ENCODE data around the gene TRAPPC12.
"Not testable (repeated sequence)": the region's sequence is repeated elsewhere in the genome, so short reads cannot be mapped to it uniquely, and the experiment has no call there.

The TRAPPC12 gene

DNA sequence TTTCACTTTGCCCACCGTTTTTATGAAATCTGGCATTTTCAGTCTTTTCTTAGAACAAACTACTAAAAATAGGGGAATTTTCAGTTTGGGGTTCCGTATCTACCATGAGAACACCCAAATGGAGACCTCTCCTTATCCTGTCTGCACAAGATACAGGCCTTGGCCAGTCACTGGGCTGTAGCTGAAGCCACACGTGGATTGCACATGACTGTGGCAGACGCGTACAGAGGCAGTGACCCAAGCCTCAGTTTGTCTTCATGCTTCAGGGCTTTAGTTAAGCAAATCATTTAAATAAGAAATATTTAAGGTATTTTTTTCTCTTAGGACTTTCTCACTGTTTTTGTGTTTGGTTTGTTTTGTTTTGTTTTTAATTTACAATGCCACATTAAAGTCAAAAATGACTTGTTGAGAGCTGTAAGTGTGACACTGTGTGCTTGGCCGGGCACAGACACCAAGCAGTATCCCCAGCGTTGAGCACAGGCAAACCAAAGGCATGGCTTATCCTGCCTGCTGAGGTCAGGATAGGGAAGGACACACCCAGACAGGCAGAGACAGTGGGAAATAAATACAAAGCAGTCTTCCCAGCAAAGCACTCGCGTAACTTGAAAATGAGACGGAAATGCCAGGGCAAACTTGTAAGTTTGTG, 53.3 kb downstream of the TRAPPC12 start:
- no peak for DNase-seq (ENCODE audit: low spot score)

DNA sequence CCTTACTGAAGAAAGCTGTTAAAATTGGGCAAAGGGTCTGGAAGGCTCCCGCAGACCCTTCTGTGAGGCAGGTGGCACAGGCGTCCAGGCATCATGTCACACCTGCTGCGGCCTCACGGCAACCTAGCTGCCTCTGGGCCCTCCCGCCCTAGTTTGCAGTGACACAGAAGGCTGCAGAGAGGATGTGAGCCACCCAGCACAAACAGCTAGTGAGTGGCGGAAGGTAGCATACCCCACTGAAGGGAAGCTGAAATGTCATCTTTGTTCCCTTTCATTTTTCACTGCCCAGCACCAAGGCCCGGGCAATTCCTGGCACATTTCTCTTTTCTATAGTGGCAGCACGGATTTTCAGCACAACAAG, 53.8 kb downstream of the TRAPPC12 start:
- DNase-seq (ENCODE audit: low spot score): no peak

DNA sequence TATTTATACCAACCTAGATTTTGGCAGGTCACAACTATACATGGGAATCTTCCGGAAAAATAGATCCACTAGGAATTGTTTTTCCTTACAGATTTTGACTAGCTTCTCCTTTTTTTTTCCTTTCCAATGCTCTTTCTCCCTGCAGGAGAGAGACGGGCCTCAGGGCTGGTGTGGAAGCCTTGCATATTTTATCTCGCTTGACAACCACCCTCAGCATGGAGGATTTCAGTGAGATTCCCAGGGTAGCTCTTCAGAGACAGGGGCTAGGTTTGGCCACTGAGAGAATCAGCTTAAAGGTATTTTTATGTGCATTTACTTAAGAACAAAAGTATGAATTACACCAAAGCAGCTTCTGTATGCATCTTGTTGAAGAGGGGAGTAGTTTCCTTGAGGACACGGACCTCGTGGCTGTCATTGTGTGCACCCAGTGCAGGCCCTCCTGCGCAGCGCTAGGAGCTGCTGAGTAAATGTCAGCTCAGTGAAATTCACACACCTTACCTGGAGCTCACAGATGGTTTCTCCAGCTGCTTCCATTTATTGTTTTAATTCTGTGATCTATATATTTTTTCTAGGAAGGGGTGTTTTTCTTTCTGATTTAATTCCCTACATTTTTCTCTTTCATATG, 54.4 kb downstream of the TRAPPC12 start:
- DNase-seq (ENCODE audit: low spot score): no peak

DNA sequence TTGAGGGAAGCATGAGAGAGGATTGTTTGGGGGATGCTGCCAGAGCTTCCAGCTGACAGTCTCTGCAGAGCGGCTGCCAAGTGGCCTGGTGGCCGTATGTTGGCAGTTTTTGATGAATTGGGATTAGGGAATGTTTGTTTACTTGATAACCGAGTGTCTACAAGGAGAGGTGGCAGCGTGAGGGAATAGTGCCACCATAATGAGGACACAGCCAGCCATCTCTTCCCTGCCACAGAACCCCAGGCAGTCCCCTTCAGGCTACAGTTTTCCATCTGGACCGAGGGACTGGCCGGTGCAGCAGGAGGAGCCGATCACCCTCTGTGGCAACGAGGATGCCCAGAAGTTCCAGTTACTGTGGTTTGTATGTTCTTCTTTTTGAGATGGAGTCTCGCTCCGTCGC, 55.2 kb downstream of the TRAPPC12 start:
- DNase-seq (ENCODE audit: low spot score): no peak

DNA sequence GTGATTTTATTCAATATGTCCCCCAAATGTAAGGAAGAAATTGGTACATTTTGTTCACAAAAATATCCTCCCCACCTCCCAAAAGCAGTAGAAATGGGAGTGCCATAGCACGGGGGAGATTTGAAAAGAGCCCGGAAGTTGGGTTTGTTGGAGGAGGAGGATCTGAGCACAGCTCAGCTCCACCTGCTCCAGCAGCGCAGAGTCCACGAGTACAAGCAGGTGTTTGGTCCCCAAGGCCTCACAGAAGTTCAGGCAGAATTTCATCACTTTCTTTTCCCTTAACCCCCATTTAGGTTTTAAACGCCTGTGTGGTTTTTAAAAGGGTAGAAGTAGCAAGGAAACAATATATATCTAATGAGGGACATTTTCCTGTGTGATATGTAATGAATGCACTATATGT, 56.0 kb downstream of the TRAPPC12 start:
- DNase-seq (ENCODE audit: low spot score): no peak

DNA sequence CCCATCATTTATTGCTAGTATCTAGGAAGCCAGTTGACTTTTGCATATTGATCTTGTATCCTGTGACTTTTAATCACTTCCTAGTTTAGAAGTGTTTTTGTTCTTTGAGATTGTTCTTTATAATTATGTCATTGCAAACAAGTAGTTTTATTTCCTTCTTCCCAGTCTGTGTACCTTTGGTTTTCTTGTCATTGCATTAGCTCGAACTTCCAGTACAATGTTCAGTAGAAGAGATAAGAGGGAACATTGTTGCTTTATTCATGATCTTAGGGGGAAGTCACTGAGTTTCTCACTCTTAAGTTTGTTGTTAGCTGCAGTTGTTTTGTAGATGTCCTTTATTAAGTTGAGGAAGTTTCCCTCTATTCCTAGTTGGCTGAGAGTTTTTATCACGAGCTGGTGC, 61.0 kb downstream of the TRAPPC12 start:
- no peak for DNase-seq (ENCODE audit: low spot score)

DNA sequence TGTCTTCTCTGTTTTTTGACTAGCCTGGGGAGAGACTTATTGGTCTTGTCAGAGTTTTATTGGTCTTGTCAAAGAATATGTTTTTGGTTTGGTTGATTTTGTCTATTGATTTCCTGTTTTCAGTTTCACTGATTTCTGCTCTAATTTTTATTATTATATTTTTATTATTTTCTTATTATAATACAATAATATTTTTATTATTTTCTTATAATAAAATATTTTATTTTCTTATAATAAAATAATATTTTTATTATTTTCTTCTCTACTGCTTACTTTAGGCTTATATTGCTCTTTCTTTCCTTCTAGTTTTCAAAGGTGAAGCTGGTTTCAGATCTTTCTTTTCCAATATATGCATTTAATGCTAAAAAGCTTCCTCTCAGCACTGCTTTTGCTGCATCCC, 62.0 kb downstream of the TRAPPC12 start:
- no peak for DNase-seq (ENCODE audit: low spot score)

DNA sequence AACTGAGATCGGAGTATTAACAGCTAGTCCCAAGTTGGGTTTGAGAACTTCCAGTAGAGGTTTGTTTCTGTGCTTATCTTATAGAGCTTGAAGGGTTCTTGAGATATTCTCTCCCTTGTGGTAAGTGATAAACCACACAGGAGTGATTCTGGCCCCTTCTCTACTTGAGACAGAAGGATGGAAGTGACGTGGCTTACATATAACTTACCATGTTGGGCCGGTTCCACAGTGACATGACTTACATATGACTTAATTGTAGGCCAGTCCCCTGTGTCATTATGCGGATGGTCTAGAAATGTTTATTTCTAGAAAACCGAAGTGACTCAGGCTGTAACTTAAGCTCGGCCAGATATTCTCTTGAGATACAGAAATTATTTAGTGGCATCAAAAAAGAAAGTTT, 62.7 kb downstream of the TRAPPC12 start:
- DNase-seq (ENCODE audit: low spot score): no peak

DNA sequence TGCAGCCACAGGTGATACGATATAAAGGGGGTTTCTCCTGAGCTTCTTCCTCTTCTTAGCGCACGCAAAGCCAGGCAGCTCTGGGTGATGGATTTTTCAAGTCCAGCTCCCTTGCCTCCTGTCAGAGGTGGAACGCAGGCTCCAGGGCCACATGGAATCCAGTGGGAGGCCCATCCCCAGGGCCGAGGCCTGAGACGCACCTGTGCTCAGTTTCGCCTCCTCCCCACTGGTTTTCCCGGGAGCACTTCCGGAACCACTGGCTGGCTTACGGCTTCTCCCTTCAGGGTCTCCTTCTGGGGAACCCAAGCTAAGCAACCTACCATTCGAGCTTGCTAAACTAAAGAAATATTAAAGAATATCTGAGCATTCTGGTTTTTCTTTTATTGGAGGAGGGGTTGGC, 63.6 kb downstream of the TRAPPC12 start:
- DNase-seq (ENCODE audit: low spot score): no peak

DNA sequence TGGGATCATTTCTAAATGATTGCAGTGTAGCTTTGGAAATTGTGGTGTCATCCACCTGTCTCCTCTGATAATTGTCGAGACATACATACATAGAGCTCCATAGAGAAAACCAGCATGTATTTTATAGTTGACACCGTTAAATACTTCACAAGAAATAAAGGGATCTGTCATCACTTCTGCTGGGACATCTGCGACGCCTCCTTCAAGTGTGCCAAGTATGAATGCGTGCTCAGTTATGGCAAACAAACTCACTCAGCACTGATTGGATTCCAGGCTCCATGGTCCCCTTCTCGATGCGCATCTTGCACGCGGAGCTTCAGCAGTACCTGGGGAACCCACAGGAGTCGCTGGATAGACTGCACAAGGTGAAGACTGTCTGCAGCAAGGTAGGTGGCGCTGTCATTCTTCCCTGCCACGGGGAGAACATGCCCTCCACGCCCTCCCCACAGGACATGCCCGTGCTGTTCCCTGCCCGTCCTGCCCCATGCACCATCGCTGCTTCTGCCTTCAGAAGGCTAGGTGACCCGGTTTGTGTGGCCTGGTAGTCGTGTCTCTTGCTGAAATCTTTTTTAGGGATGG, 64.1 kb downstream of the TRAPPC12 start:
- DNase-seq (ENCODE audit: low spot score): no peak

DNA sequence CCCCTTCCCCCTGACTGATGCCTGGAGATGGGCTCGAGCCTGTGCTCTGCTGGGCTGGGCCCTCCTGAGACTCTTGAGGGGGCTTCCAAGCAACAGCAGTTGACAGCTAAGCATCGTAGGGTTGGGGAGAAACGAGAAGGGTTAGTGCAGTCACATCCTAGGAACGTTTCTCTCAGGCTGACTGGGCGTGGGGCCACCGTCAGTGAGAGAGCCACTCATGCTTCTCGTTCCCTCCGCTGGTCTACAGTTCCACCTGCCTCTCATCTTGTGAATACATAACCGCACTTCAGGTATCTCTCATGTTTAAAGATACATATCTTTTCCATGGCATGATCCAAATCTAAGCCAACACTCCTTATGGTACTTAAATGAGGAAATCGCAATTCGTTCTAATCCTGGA, 66.4 kb downstream of the TRAPPC12 start:
- DNase-seq (ENCODE audit: low spot score): no peak

DNA sequence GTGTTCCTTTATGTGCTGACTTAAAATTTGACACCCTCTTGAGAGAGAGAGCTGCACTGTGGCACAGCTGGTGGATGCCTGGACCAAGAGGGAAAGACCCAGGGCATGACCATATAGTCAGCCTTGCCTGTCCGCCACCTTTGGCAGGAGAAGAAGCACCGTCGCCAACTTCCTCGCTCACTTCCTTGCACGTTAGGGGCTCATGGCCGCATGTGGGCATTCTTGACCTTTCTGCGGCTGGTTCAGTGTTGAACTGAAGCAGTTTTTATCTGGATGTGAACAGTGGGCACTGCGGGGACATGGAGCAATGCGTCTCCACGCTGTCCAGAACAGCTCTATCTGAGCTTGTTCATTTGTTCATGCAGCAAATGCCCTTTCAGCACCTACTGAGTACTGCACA, 66.9 kb downstream of the TRAPPC12 start:
- no peak for DNase-seq (ENCODE audit: low spot score)

DNA sequence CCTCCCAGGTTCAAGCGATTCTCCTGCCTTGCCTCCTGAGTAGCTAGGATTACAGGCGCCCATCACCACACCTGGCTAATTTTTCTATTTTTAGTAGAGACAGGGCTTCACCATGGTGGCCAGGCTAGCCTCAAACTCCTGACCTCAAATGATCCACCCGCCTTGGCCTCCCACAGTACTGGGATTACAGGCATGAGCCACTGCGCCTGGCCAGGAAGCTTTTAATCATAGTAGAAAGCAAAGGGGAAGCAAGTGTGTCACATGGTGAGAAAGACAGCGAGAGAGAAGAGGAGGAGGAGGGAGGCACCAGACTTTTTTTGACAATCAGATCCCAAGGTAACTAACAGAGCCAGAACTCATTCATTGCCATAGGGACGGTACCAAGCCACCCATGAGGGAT, 67.7 kb downstream of the TRAPPC12 start:
- not testable (repeated sequence) for DNase-seq (ENCODE audit: low spot score)

DNA sequence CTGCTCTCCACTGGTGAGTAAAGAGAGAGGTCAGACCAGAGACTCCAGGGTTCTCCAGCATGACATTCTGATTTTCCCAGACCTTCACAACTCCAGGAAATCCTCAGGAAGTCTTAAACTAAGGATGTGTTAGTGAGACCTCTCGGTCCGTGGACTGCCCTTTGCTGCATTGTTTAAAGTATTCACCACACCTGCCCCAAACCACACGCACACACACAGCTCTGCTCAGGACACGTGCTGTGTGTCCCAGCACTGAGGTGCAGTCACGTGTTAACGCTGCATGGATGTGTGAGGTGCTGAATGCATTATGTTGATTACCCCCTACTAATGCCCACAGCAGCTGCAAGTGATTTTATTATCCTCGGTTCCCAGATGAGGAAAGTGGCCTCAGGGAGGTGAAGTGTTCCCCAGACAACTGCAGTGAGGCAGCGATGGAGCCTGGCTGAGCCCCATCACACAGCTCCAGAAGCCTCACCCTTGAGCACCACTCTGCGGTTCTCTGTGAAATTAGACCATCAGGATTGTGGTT, 68.4 kb downstream of the TRAPPC12 start:
- DNase-seq (ENCODE audit: low spot score): peak; percentile 40

DNA sequence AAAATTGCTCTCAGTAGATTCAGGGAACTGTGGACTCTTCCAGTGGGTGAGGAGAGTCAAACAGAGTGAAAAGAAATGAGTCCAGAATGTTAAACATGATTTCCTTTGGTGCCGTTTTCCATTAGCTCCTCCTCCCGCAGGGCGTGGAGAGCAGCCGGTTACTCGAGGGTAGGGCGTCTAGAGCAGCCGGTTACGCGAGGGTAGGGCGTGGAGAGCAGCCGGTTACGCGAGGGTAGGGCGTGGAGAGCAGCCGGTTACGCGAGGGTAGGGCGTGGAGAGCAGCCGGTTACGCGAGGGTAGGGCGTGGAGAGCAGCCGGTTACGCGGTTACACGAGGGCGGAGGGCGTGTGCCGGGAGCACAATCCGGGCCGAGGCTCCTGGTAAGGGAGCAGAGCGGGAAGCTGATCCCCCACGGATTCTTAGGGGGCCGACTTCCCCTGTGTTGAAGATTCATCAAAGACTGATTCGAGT, 69.0 kb downstream of the TRAPPC12 start:
- peak; percentile 52 for DNase-seq (ENCODE audit: low spot score)

DNA sequence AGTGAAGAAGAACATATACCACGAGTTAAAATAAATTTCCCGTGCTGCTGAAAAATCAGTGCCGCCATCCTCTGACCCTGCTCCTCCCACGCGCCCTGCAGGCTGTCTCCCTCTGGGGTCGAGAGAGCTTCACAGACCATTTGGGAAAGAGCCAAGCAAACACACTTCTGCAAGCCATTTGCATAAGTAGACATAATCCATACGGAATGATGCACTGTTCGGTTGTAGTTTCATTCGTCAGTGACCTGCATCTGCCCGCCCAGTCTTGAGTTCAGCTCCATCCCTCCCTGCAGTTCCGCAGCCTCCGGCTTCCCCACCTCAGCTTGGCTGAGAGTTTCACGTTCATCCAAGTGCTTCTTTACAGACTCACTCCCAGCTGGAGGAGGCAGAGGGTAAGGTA, 69.6 kb downstream of the TRAPPC12 start:
- no peak for DNase-seq (ENCODE audit: low spot score)

DNA sequence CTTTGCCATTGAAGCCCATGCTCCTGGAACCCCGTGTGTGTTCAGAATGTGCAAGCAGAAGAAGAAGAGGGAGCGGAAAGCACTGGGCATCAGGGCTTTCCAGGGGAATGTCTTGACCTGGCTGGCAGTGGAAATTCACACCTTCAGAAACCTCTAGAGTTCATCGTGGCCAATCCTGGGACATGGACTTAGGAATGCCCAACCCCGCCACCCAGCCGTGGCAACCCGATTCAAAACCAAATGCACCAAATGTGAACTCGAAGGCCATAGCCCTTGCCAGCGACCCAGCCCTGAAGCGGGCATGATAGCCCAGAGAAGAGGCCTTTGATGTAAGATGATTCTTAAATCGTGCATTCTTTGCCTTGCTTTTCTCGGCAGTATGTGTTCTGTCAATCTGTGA, 70.4 kb downstream of the TRAPPC12 start:
- no peak for DNase-seq (ENCODE audit: low spot score)

DNA sequence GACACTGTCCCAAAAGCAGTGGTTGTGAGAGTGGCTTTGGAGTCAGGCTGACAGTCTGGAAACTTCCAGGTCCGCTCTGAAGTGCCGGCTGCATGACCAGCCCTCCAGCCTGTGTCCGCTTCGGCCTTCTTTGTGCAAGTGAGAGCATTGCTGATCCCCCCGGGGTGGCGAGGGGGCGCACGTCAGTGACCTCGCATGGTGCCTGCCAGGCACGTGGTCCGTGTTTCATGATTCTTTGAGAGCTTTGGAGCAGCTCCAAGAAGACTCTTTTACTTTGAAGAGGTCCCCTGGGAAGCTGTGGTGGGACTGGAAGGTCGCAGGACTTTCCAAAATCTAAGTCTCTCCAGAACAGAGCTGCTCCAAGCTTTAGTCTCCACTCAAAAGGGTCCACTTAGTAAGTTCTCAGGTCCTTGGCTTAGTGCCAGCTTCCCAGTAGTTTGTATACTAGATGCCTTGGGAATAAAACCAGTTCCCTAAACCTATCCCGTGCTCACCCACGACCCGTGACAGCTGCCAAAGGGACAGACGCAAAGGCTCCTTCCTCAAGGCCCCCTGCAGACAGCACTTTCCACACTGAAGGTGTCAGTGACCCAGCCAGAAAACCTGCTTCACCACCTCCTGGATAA, 71.0 kb downstream of the TRAPPC12 start:
- no peak for DNase-seq (ENCODE audit: low spot score)

DNA sequence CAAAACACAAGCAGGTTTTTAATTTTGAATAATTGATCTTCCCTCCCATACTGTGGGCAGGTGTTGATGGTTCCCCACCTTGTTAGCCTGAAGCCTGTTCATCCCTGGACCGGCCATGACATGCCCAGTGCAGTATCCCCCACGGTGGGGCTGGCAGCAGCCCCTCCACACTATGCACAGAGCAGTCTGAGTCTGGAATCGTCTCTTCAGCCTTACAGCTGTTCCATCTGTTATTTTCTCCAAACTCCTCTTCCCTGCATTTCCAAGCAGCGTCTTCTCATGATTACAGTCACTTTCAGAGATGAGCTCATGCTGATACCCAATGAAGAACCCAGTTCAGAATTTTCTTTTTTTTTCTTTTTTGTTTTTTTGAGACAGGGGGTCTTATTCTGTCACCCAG, 71.7 kb downstream of the TRAPPC12 start:
- no peak for DNase-seq (ENCODE audit: low spot score)

DNA sequence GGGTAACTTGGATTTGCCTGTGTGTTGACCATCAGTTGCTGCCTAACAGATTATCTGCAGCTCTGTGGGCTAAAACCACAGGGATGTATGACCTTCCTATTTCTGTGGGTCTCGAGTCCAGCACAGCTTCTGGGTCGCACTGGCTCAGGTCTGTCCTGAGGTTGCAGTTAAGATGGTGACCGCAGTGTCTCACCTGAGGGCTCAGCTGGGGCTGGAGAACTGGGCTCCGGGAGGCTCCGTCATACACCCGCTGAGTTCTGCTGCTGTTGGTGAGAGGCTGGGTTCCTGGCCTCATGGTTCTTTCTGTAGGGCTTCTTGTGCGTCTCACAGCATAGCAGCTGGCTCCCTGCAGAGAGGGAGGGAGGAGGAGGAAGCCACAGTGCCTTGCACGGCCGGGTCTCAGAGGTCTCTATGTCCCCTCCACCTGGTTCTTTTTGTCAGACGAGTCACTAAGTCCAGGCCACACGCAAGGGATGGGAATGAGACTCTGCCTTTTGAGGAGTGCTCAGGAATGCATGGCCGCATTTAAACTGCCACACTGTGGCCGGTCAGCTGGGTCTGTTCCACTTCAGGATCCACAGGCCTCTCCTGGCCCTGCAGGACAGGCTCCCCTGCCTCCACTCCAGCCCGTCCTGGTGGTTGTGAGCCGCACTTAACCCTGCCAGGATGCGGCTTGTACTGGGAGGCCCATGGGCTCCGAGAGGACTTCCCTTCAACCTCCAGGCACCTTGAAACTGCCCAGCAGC, 72.6 kb downstream of the TRAPPC12 start:
- DNase-seq (ENCODE audit: low spot score): no peak

DNA sequence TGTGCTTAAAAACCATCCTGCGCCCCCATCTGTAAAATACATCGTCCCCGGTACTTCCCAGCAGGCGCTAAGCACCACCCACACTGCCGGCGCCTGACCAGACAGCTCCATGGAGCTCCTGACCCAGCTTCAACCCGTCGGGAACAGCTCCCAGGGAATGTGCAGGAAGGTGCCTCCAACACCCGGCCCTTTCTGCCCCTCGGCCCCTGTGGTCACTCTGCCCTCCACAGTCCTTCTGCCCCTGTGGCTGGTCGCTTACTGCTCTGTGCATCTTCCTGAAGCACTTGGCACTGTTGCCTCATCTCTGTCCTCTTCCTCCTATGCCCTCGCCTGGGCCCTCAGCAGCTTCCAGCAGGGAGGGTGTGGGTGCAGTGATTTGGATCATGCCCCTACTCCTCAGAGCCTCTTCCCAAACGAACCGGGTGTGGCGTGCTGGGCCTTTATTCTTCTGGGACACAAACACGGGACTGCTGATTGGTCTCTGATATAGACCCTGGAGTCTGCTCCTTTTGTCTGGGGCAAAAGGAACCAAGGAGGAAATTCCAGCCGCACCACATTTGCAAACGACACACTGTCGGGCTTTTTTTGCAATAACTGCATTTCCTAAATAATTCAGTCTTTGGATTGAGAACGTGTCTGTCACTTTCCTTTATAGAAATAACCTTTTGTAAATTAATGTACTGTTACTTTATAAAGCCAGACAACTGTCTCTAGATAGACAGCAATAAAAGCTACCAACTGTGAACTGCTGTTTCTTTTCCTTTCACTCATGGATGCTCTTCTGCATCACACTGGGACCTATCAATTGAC, 73.9 kb downstream of the TRAPPC12 start:
- DNase-seq (ENCODE audit: low spot score): no peak

DNA sequence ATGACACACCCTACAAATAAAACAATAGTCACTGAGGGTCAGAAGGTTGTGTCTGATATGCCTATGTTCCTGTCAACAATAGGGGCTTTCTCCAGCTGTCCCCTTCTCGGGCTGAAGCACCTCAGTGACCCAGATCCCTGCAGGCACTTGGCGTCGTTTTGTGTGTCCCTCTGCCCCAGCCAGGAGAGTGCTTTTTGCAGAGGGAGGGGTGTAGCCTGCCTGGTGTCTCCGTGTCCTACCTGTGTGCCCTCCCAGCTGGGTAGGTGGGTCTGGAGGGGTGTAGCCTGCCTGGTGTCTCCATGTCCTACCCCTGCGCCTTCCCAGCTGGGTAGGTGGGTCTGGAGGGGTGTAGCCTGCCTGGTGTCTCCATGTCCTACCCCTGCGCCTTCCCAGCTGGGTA, 74.5 kb downstream of the TRAPPC12 start:
- DNase-seq (ENCODE audit: low spot score): not testable (repeated sequence)

All from AG08395 (cell line).